H9 (cell line): ENCODE data around the gene TOPORS. TPM values are rescaled to one million over a fixed set of nuclear protein-coding genes. Genes with fewer than 3 reads are reported as not detected.

Experiments used
- DNase-seq: peaks from one replicate; pipeline ENCODE4 v3.0.0-alpha.2; 2017
- H2AFZ ChIP-seq: one replicate; pipeline ENCODE4 v1.6.1; 2013; ENCODE audit warnings: mild to moderate bottlenecking, low read length, control low read depth, moderate library complexity
- H2AK5ac ChIP-seq: 2 replicates; pipeline ENCODE4 v1.6.1; 2013; ENCODE audit warnings: low read length, control low read depth, mixed read lengths; ENCODE audit not compliant: insufficient read length
- H2BK120ac ChIP-seq: one replicate; pipeline ENCODE4 v1.6.1; 2013; ENCODE audit warnings: low read depth, mild to moderate bottlenecking, low read length, control low read depth, inconsistent platforms; ENCODE audit not compliant: poor library complexity, severe bottlenecking
- H2BK12ac ChIP-seq: 2 replicates; pipeline ENCODE4 v1.6.1; 2013; ENCODE audit warnings: low read length, control low read depth, mixed read lengths, low read depth; ENCODE audit not compliant: insufficient read length
- H2BK15ac ChIP-seq: 2 replicates; pipeline ENCODE4 v1.6.1; 2013; ENCODE audit warnings: low read depth, low read length, control low read depth
- H2BK20ac ChIP-seq: one replicate; pipeline ENCODE4 v1.6.1; 2013; ENCODE audit warnings: low read depth, mild to moderate bottlenecking, low read length, control low read depth, inconsistent platforms; ENCODE audit not compliant: poor library complexity, severe bottlenecking
- H2BK5ac ChIP-seq: 2 replicates; pipeline ENCODE4 v1.6.1; 2013; ENCODE audit warnings: low read length, control low read depth, mixed read lengths; ENCODE audit not compliant: insufficient read length
- H3K14ac ChIP-seq: 2 replicates; pipeline ENCODE4 v1.6.1; 2013; ENCODE audit warnings: low read length, control low read depth; ENCODE audit not compliant: insufficient read depth
- H3K18ac ChIP-seq: 2 replicates; pipeline ENCODE4 v1.6.1; 2013; ENCODE audit warnings: low read depth, mild to moderate bottlenecking, mixed read lengths, low read length, control low read depth; ENCODE audit not compliant: insufficient read length
- H3K23ac ChIP-seq: 2 replicates; pipeline ENCODE4 v1.6.1; 2013; ENCODE audit warnings: low read length, control low read depth, mixed read lengths, low read depth; ENCODE audit not compliant: insufficient read length
- H3K23me2 ChIP-seq: 2 replicates; pipeline ENCODE4 v1.6.1; 2013; ENCODE audit warnings: low read depth, mild to moderate bottlenecking, mixed read lengths, low read length, control low read depth; ENCODE audit not compliant: insufficient read length, poor library complexity, severe bottlenecking
- H3K27ac ChIP-seq: 2 replicates; pipeline ENCODE4 v1.5.1; 2013; ENCODE audit warnings: low read length, control low read depth, mixed read lengths, low read depth; ENCODE audit not compliant: insufficient read length
- H3K27me3 ChIP-seq: 2 replicates; pipeline ENCODE4 v1.6.1; 2013; ENCODE audit warnings: low read length, control low read depth, inconsistent platforms; ENCODE audit not compliant: insufficient read depth
- H3K4ac ChIP-seq: 2 replicates; pipeline ENCODE4 v1.6.1; 2013; ENCODE audit warnings: low read depth, mild to moderate bottlenecking, control low read depth, inconsistent platforms, low read length, moderate library complexity
- H3K4me1 ChIP-seq: 2 replicates; pipeline ENCODE4 v1.6.1; 2013; ENCODE audit warnings: low read length, control low read depth, inconsistent platforms; ENCODE audit not compliant: insufficient read depth
- H3K4me2 ChIP-seq: 2 replicates; pipeline ENCODE4 v1.6.1; 2013; ENCODE audit warnings: low read length, control low read depth, mixed read lengths; ENCODE audit not compliant: insufficient read length, insufficient read depth
- H3K56ac ChIP-seq: 2 replicates; pipeline ENCODE4 v1.6.1; 2013; ENCODE audit warnings: low read depth, mild to moderate bottlenecking, mixed read lengths, low read length, control low read depth; ENCODE audit not compliant: insufficient read length
- H3K79me1 ChIP-seq: 2 replicates; pipeline ENCODE4 v1.6.1; 2013; ENCODE audit warnings: low read depth, mild to moderate bottlenecking, moderate library complexity, low read length, control low read depth, inconsistent platforms; ENCODE audit not compliant: insufficient read depth, poor library complexity, severe bottlenecking
- H3K79me2 ChIP-seq: 2 replicates; pipeline ENCODE4 v1.6.1; 2013; ENCODE audit warnings: low read length, control low read depth, inconsistent platforms; ENCODE audit not compliant: insufficient read depth
- H3K9ac ChIP-seq: 2 replicates; pipeline ENCODE4 v1.6.1; 2013; ENCODE audit warnings: low read length, control low read depth, mixed read lengths; ENCODE audit not compliant: insufficient read length; ENCODE audit errors: extremely low read depth
- H3K9me3 ChIP-seq: one replicate; pipeline ENCODE4 v1.6.1; 2013; ENCODE audit warnings: low read depth, low read length, inconsistent platforms; ENCODE audit not compliant: control insufficient read depth
- H3T11ph ChIP-seq: one replicate; pipeline ENCODE4 v1.6.1; 2013; ENCODE audit warnings: mild to moderate bottlenecking, low read length, control low read depth, inconsistent platforms
- H4K20me1 ChIP-seq: one replicate; pipeline ENCODE4 v1.6.1; 2013; ENCODE audit not compliant: control insufficient read depth, insufficient read length, insufficient read depth
- H4K5ac ChIP-seq: 2 replicates; pipeline ENCODE4 v1.6.1; 2013; ENCODE audit warnings: low read depth, mild to moderate bottlenecking, mixed read lengths, low read length, control low read depth; ENCODE audit not compliant: insufficient read length
- H4K8ac ChIP-seq: replicated peaks from 2 replicates; pipeline ENCODE4 v1.6.1; 2013; ENCODE audit warnings: low read length, control low read depth, mixed read lengths, low read depth; ENCODE audit not compliant: insufficient read length
- H4K91ac ChIP-seq: 2 replicates; pipeline ENCODE4 v1.6.1; 2013; ENCODE audit warnings: low read depth, mild to moderate bottlenecking, moderate library complexity, mixed read lengths, low read length, control low read depth; ENCODE audit not compliant: insufficient read length
- H3K27ac Mint-ChIP-seq, 3 experiments: 2 replicates in 2 of 3; 3 replicates in 1 of 3; pipeline ENCODE4 v1.8.0; 2020 to 2021; ENCODE audit warnings: mixed read lengths in 3 of 3, mild to moderate bottlenecking in 1 of 3, moderate library complexity in 1 of 3
- H3K27me3 Mint-ChIP-seq: 2 replicates; pipeline ENCODE4 v1.8.0; 2021; ENCODE audit warnings: low read depth, mild to moderate bottlenecking, moderate library complexity, mixed read lengths
- H3K36me3 Mint-ChIP-seq, 3 experiments: 2 replicates in 2 of 3; 3 replicates in 1 of 3; pipeline ENCODE4 v1.8.0; 2020 to 2021; ENCODE audit warnings: low read depth in 3 of 3, mixed read lengths in 3 of 3; ENCODE audit not compliant: insufficient read depth in 1 of 3
- H3K4me1 Mint-ChIP-seq, 2 experiments: 2 replicates each; pipeline ENCODE4 v1.8.0; 2020; ENCODE audit warnings: mixed read lengths in 2 of 2
- H3K4me3 Mint-ChIP-seq, 2 experiments: 2 replicates in 1 of 2; 3 replicates in 1 of 2; pipeline ENCODE4 v1.8.0; 2020 to 2021; ENCODE audit warnings: mild to moderate bottlenecking in 2 of 2, mixed read lengths in 2 of 2, moderate library complexity in 1 of 2
- H3K9me3 Mint-ChIP-seq, 2 experiments: 2 replicates in 1 of 2; 3 replicates in 1 of 2; pipeline ENCODE4 v1.8.0; 2020; ENCODE audit warnings: mild to moderate bottlenecking in 2 of 2, mixed read lengths in 2 of 2, moderate library complexity in 1 of 2
- CTCF ChIP-seq: fragments of 200-600 bp; sonication (generic); conservative IDR thresholded peaks from 3 replicates; pipeline ENCODE4 v1.8.0; 2021; ENCODE audit warnings: antibody characterized with exemption, mild to moderate bottlenecking
- WGBS: extraction: QIAGEN DNeasy Blood & Tissue Kit; methylation state at CpG from one replicate; pipeline ENCODE4 v1.1.7; 2013; ENCODE audit warnings: missing lambda C conversion rate, low lambda C conversion rate, mixed read lengths; ENCODE audit not compliant: insufficient read length; ENCODE audit errors: extremely low coverage; 5-methylcytosine and 5-hydroxymethylcytosine counted together
- total RNA-seq: library from RNA; stranded (reverse); gene quantifications from 2 replicates; pipeline ENCODE4 v1.2.1, GENCODE V29; 2021

TOPORS gene
- total RNA-seq, 1 experiment from 2014 or later: 31.9 TPM

DNA sequence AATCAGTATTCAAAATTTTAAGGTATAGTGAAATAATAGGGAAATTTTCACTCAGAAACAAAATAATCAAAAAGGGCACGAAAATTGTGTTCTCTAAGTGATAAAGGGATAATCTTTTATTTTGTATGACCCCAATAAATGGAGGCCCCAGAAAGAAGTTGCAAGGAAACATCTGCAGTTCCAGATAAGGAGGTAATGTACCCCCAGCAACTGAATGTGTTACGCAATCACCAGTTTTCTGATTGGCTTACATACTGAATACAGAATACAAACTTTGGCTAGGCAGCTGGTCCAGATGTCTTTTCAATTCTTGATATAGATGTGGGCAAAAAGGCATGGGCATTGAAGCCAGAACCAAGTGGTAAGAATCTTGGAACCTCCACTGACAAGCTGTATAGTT is 1.7 kb upstream of the TOPORS start:
- no peak overlapping the region for H3K27ac Mint-ChIP-seq
- Histone ChIP-seq H2BK12ac (no peak overlapping the region), H3K56ac (no peak overlapping the region), H3T11ph (no peak overlapping the region), H4K20me1 (no peaks in the 10 kb centered on the region), H4K91ac (no peak overlapping the region), H3K23ac (no peak overlapping the region), H3K4me1 (no peaks in the 10 kb centered on the region; the same call in 1 of the 2 replicates), H4K5ac (no peak overlapping the region), H3K14ac (no peak overlapping the region), H3K18ac (no peak overlapping the region), H3K9me3 (no peaks in the 10 kb centered on the region), H3K79me1 (no peaks in the 10 kb centered on the region), H3K79me2 (peaks cover 14% of the 10 kb centered on the region), H3K4ac (no peak overlapping the region), H2BK20ac (no peak overlapping the region), H2AK5ac (no peak overlapping the region), H2BK5ac (no peak overlapping the region), H3K9ac (no peak overlapping the region), H2BK120ac (no peak overlapping the region), H3K27me3 (no peaks in the 10 kb centered on the region), H2AFZ (no peak overlapping the region), H3K4me2 (no peak overlapping the region), H4K8ac (no peak overlapping the region), H3K27ac (no peak overlapping the region), H2BK15ac (no peak overlapping the region), H3K23me2 (no peaks in the 10 kb centered on the region)
- WGBS: no CpG with 5 or more reads among the region's 2 CpGs
- H3K4me3 Mint-ChIP-seq: no peak overlapping the region
- peaks cover 2 to 13% (median 9%) of the 10 kb centered on the region in 3 experiments; a peak in 3 of 7 replicates for H3K36me3 Mint-ChIP-seq
- no peaks in the 10 kb centered on the region; a peak in 1 of 5 replicates for H3K9me3 Mint-ChIP-seq
- TF ChIP-seq CTCF: no peak
- H3K27me3 Mint-ChIP-seq: no peaks in the 10 kb centered on the region; the same call in 1 of the 2 replicates
- H3K4me1 Mint-ChIP-seq: peaks cover 12 to 13% of the 10 kb centered on the region in 2 experiments
- DNase-seq: no peak
